Measurements from ENCODE around the gene HAGH.
A peak's percentile ranks its signal among the peaks of the same experiment; 100 is the strongest.

The HAGH gene

GRCh38 chr16:1785846-1786170 is 40.8 kb downstream of the HAGH start:
- peak; percentile 2 for DNase-seq

GRCh38 chr16:1784977-1785845 is 41.4 kb downstream of the HAGH start:
- no peak for DNase-seq

- DNase-seq, result peak; percentile 98
These were observed 44.0 kb downstream of the HAGH start, which contains the start of the genes NUBP2 and SPSB3 for GRCh38 chr16:1782408-1783264. Gene NUBP2, plus strand, starts transcription at chr16:1782960. Its CDS starts 61 bp downstream, at chr16:1783021. Gene SPSB3, minus strand, starts transcription at chr16:1782571. Its CDS starts 1,088 bp downstream, at chr16:1781483.

GRCh38 chr16:1781758-1782407 is 44.7 kb downstream of the HAGH start:
- peak; percentile 22 for DNase-seq

GRCh38 chr16:1781254-1781653 is 45.4 kb downstream of the HAGH start:
- DNase-seq, result no peak

GRCh38 chr16:1780677-1781072 is 46.0 kb downstream of the HAGH start:
- no peak for DNase-seq

- no peak for DNase-seq
These were observed 46.6 kb downstream of the HAGH start for GRCh38 chr16:1779741-1780676.

GRCh38 chr16:1779234-1779701 is 47.4 kb downstream of the HAGH start:
- no peak for DNase-seq

GRCh38 chr16:1778200-1779179 is 48.1 kb downstream of the HAGH start:
- DNase-seq, result no peak

- DNase-seq, result no peak
These were observed 49.0 kb downstream of the HAGH start for GRCh38 chr16:1777375-1778199.

GRCh38 chr16:1776991-1777374 is 49.6 kb downstream of the HAGH start:
- DNase-seq, result no peak

GRCh38 chr16:1776672-1776955 is 50.0 kb downstream of the HAGH start:
- no peak for DNase-seq

- DNase-seq, result no peak
These were observed 50.6 kb downstream of the HAGH start for GRCh38 chr16:1775846-1776671.

GRCh38 chr16:1775006-1775845 is 51.4 kb downstream of the HAGH start:
- no peak for DNase-seq

GRCh38 chr16:1774448-1774780 is 52.2 kb downstream of the HAGH start:
- no peak for DNase-seq

- no peak for DNase-seq
These were observed 52.8 kb downstream of the HAGH start for GRCh38 chr16:1773703-1774447.

GRCh38 chr16:1772908-1773702 is 53.5 kb downstream of the HAGH start, which contains the start of gene MRPS34:
Gene MRPS34, minus strand, starts transcription at chr16:1773134. Its CDS starts 15 bp downstream, at chr16:1773119.
- peak; percentile 74 for DNase-seq
